ENCODE results near the gene RASSF9. TPM values are rescaled to one million over a fixed set of nuclear protein-coding genes. Genes with fewer than 3 reads are reported as not detected.

RASSF9 gene
- total RNA-seq, 4 donors from 2014 or later = 0.55 to 0.79 TPM; not detected in 2

- 24 to 32% methylated on average over 2 of the region's 2 CpGs for WGBS, 2 donors (ENCODE audit: low coverage in 1 of 2)
- no peak for DNase-seq
- Histone ChIP-seq H3K4me3 (no peak overlapping the region), H3K36me3 (no peaks in the 10 kb centered on the region), H3K27ac (no peak overlapping the region), H3K4me1 (peaks cover 0 to 9% (median 0%) of the 10 kb centered on the region in 4 donors), H3K9me3 (no peaks in the 10 kb centered on the region), H3K27me3 (no peaks in the 10 kb centered on the region)
- TF ChIP-seq POLR2A (IDR thresholded peaks at IDR 0.05) (no peak), CTCF (IDR thresholded peaks at IDR 0.05) (no peak), EP300 (IDR thresholded peaks at IDR 0.05; ENCODE audit: low read depth) (no peak), POLR2AphosphoS5 (IDR thresholded peaks at IDR 0.05) (no peak)
- intact Hi-C loops (cut with DNase I; ENCODE audit: low total_unique reads) (no loop called here), in situ Hi-C loops (cut with MboI; ENCODE audit: low pct_ligation_motif_present in 1 of 4, low pct_unique_long_range_greater_than_20kb in 1 of 4, low sequenced_read_pairs in 3 of 4) (no loop called here)
Measured at GRCh38 chr12:85834378-85834777, 1.8 kb downstream of the RASSF9 start.

DNA sequence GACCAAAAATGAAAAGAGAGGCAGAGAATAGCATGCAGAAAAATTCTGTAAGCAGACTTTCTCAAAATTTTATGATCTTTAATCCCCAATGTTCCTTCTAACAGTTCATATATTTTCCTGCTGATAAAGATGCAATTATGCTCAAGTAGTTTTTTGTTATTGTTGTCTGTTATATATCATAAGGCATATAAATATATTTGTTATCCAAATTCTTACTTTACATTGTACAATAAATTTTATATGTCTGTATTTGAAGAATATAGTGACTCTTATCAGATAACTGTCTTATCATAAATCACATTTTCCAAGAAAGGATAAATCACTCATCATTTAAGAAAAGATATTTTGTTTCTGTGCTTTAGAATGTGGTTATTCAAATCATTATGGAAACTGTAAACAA is 2.6 kb downstream of the RASSF9 start:
- intact Hi-C loops (cut with DNase I; ENCODE audit: low total_unique reads) = no loop called here
- in situ Hi-C loops (cut with MboI; ENCODE audit: low pct_ligation_motif_present in 1 of 4, low pct_unique_long_range_greater_than_20kb in 1 of 4, low sequenced_read_pairs in 3 of 4) = no loop called here
- peaks cover 0 to 9% (median 0%) of the 10 kb centered on the region in 4 donors for H3K4me1 ChIP-seq
- TF ChIP-seq POLR2A (IDR thresholded peaks at IDR 0.05) (no peak), EP300 (IDR thresholded peaks at IDR 0.05; ENCODE audit: low read depth) (no peak), POLR2AphosphoS5 (IDR thresholded peaks at IDR 0.05) (no peak), CTCF (IDR thresholded peaks at IDR 0.05) (no peak)
- no peaks in the 10 kb centered on the region for H3K27me3 ChIP-seq
- DNase-seq = no peak
- no peak overlapping the region for H3K4me3 ChIP-seq
- H3K36me3 ChIP-seq = no peaks in the 10 kb centered on the region
- no peaks in the 10 kb centered on the region for H3K9me3 ChIP-seq
- H3K27ac ChIP-seq = no peak overlapping the region

GRCh38 chr12:85831327-85831990 is 4.8 kb downstream of the RASSF9 start:
- H3K36me3 ChIP-seq = no peaks in the 10 kb centered on the region
- in situ Hi-C loops (cut with MboI; ENCODE audit: low pct_ligation_motif_present in 1 of 4, low pct_unique_long_range_greater_than_20kb in 1 of 4, low sequenced_read_pairs in 3 of 4) = no loop called here
- H3K4me3 ChIP-seq = no peak overlapping the region
- H3K9me3 ChIP-seq = no peaks in the 10 kb centered on the region
- WGBS, 2 donors (ENCODE audit: low coverage in 1 of 2) = 64 to 78% methylated on average over 2 of the region's 2 CpGs
- no peaks in the 10 kb centered on the region for H3K27me3 ChIP-seq
- no peak for DNase-seq
- intact Hi-C loops (cut with DNase I; ENCODE audit: low total_unique reads) = no loop called here
- H3K4me1 ChIP-seq = peaks cover 0 to 4% (median 0%) of the 10 kb centered on the region in 4 donors
- H3K27ac ChIP-seq = no peak overlapping the region
- TF ChIP-seq CTCF (IDR thresholded peaks at IDR 0.05) = no peak
- no peak for TF ChIP-seq POLR2A (IDR thresholded peaks at IDR 0.05)
- no peak for TF ChIP-seq EP300 (IDR thresholded peaks at IDR 0.05; ENCODE audit: low read depth)
- TF ChIP-seq POLR2AphosphoS5 (IDR thresholded peaks at IDR 0.05) = no peak

- no peaks in the 10 kb centered on the region for H3K36me3 ChIP-seq
- no peaks in the 10 kb centered on the region for H3K27me3 ChIP-seq
- intact Hi-C loops (cut with DNase I; ENCODE audit: low total_unique reads) (no loop called here), in situ Hi-C loops (cut with MboI; ENCODE audit: low pct_ligation_motif_present in 1 of 4, low pct_unique_long_range_greater_than_20kb in 1 of 4, low sequenced_read_pairs in 3 of 4) (no loop called here)
- H3K4me1 ChIP-seq = peaks cover 0 to 2% (median 0%) of the 10 kb centered on the region in 4 donors
- no peaks in the 10 kb centered on the region for H3K9me3 ChIP-seq
- H3K4me3 ChIP-seq = no peak overlapping the region
- no peak for DNase-seq
- TF ChIP-seq POLR2A (IDR thresholded peaks at IDR 0.05) = no peak
- TF ChIP-seq CTCF (IDR thresholded peaks at IDR 0.05) = no peak
- no peak for TF ChIP-seq EP300 (IDR thresholded peaks at IDR 0.05; ENCODE audit: low read depth)
- no peak for TF ChIP-seq POLR2AphosphoS5 (IDR thresholded peaks at IDR 0.05)
- WGBS, 2 donors (ENCODE audit: low coverage in 1 of 2) = 73 to 74% methylated on average over 2 of the region's 2 CpGs
- H3K27ac ChIP-seq = no peak overlapping the region
Measured at GRCh38 chr12:85829391-85829790, 6.8 kb downstream of the RASSF9 start.

All from transverse colon (tissue), 4 donors.